Measurements from ENCODE around the gene HNRNPUL2.
"Not testable (repeated sequence)": the region's sequence is repeated elsewhere in the genome, so short reads cannot be mapped to it uniquely, and the experiment has no call there.

The HNRNPUL2 gene

GRCh38 chr11:62757846-62758788, 30.9 kb upstream of the HNRNPUL2 start:
- TF ChIP-seq, protein P1, sequence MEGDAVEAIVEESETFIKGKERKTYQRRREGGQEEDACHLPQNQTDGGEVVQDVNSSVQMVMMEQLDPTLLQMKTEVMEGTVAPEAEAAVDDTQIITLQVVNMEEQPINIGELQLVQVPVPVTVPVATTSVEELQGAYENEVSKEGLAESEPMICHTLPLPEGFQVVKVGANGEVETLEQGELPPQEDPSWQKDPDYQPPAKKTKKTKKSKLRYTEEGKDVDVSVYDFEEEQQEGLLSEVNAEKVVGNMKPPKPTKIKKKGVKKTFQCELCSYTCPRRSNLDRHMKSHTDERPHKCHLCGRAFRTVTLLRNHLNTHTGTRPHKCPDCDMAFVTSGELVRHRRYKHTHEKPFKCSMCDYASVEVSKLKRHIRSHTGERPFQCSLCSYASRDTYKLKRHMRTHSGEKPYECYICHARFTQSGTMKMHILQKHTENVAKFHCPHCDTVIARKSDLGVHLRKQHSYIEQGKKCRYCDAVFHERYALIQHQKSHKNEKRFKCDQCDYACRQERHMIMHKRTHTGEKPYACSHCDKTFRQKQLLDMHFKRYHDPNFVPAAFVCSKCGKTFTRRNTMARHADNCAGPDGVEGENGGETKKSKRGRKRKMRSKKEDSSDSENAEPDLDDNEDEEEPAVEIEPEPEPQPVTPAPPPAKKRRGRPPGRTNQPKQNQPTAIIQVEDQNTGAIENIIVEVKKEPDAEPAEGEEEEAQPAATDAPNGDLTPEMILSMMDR (IDR thresholded peaks at IDR 0.05; ENCODE audit: low read depth, low read length, missing control alignments), result no peak
- DNase-seq (ENCODE audit: low read depth), result no peak
- in situ Hi-C loops (cut with HindIII; ENCODE audit: low sequenced_read_pairs), result no loop called here
- no peak overlapping the region for H3K4me3 ChIP-seq (ENCODE audit: low read depth, low read length)

GRCh38 chr11:62755086-62755615, 27.9 kb upstream of the HNRNPUL2 start:
- no peak overlapping the region for H3K4me3 ChIP-seq (ENCODE audit: low read depth, low read length)
- no peak for DNase-seq (ENCODE audit: low read depth)
- in situ Hi-C loops (cut with HindIII; ENCODE audit: low sequenced_read_pairs), result no loop called here
- TF ChIP-seq, protein P1 (IDR thresholded peaks at IDR 0.05; ENCODE audit: low read depth, low read length, missing control alignments), result no peak

- TF ChIP-seq, protein P1 (IDR thresholded peaks at IDR 0.05; ENCODE audit: low read depth, low read length, missing control alignments), result no peak
- in situ Hi-C loops (cut with HindIII; ENCODE audit: low sequenced_read_pairs), result no loop called here
- DNase-seq (ENCODE audit: low read depth), result peak; percentile 99
- H3K4me3 ChIP-seq (ENCODE audit: low read depth, low read length), result peak within 1 kb of the TSS; percentile 74
Observed at GRCh38 chr11:62753736-62754603, 26.7 kb upstream of the HNRNPUL2 start, which contains the start of gene ZBTB3. Gene ZBTB3, minus strand, starts transcription at chr11:62754160. Its CDS starts 496 bp downstream, at chr11:62753664.

- in situ Hi-C loops (cut with HindIII; ENCODE audit: low sequenced_read_pairs), result no loop called here
- no peak for DNase-seq (ENCODE audit: low read depth)
- TF ChIP-seq, protein P1 (IDR thresholded peaks at IDR 0.05; ENCODE audit: low read depth, low read length, missing control alignments), result no peak
- H3K4me3 ChIP-seq (ENCODE audit: low read depth, low read length), result peak overlapping the region; percentile 74
Observed at GRCh38 chr11:62752994-62753735, 25.9 kb upstream of the HNRNPUL2 start.

GRCh38 chr11:62752177-62752785, 25.0 kb upstream of the HNRNPUL2 start:
- DNase-seq (ENCODE audit: low read depth), result no peak
- TF ChIP-seq, protein P1 (IDR thresholded peaks at IDR 0.05; ENCODE audit: low read depth, low read length, missing control alignments), result no peak
- in situ Hi-C loops (cut with HindIII; ENCODE audit: low sequenced_read_pairs), result no loop called here
- H3K4me3 ChIP-seq (ENCODE audit: low read depth, low read length), result no peak overlapping the region

- H3K4me3 ChIP-seq (ENCODE audit: low read depth, low read length); DNase-seq (ENCODE audit: low read depth); in situ Hi-C loops (cut with HindIII; ENCODE audit: low sequenced_read_pairs): not testable (repeated sequence)
Observed at GRCh38 chr11:62749931-62750330, 22.7 kb upstream of the HNRNPUL2 start.
